Central memory CD8-positive, alpha-beta T cell (primary cell): ENCODE results near the gene CELF4.

ENCODE experiments used
- ATAC-seq: fragments of 150-1000 bp; cut with Tn5 transposase; replicated peaks from 2 replicates; pipeline ENCODE4 v1.10.0; 2022; ENCODE audit warnings: mild to moderate bottlenecking, moderate FRiP score, moderate number of reproducible peaks; ENCODE audit not compliant: poor library complexity, severe bottlenecking; ENCODE audit errors: extremely low read depth
- DNase-seq, 2 donors: peaks; one replicate each; pipeline ENCODE4 v3.0.0; 2021; ENCODE audit warnings: low spot score in 2 of 2
- H3K27ac Mint-ChIP-seq: one replicate; pipeline ENCODE4 v1.8.0; 2022; ENCODE audit warnings: low read depth, mild to moderate bottlenecking, moderate library complexity, mixed read lengths
- H3K27me3 Mint-ChIP-seq: one replicate; pipeline ENCODE4 v1.8.0; 2022; ENCODE audit warnings: mixed read lengths
- H3K36me3 Mint-ChIP-seq: one replicate; pipeline ENCODE4 v1.8.0; 2022; ENCODE audit warnings: mild to moderate bottlenecking, moderate library complexity, mixed read lengths; ENCODE audit not compliant: insufficient read depth
- H3K4me1 Mint-ChIP-seq: one replicate; pipeline ENCODE4 v1.8.0; 2022; ENCODE audit warnings: mixed read lengths
- H3K4me3 Mint-ChIP-seq: one replicate; pipeline ENCODE4 v1.8.0; 2022; ENCODE audit warnings: mild to moderate bottlenecking, moderate library complexity, mixed read lengths
- H3K9me3 Mint-ChIP-seq: one replicate; pipeline ENCODE4 v1.8.0; 2022; ENCODE audit warnings: mixed read lengths

CELF4 gene

GRCh38 chr18:37584952-37585695 lies 19.5 kb upstream of the CELF4 start:
- Mint-ChIP-seq H3K4me3 (no peak overlapping the region), H3K9me3 (peaks cover 15% of the 10 kb centered on the region), H3K4me1 (no peaks in the 10 kb centered on the region), H3K36me3 (peaks cover 1% of the 10 kb centered on the region), H3K27me3 (peaks cover 22% of the 10 kb centered on the region), H3K27ac (no peak overlapping the region)
- DNase-seq (no peak), ATAC-seq (no peak)

- Mint-ChIP-seq H3K4me3 (no peak overlapping the region), H3K27me3 (peaks cover 31% of the 10 kb centered on the region), H3K36me3 (peaks cover 1% of the 10 kb centered on the region), H3K9me3 (peaks cover 18% of the 10 kb centered on the region), H3K4me1 (no peaks in the 10 kb centered on the region), H3K27ac (no peak overlapping the region)
- DNase-seq: no peak
- ATAC-seq: no peak
These were observed 18.6 kb upstream of the CELF4 start for GRCh38 chr18:37584217-37584616.

- Mint-ChIP-seq H3K4me3 (no peak overlapping the region), H3K27me3 (peaks cover 31% of the 10 kb centered on the region), H3K4me1 (no peaks in the 10 kb centered on the region), H3K9me3 (peaks cover 18% of the 10 kb centered on the region), H3K27ac (no peak overlapping the region), H3K36me3 (peaks cover 1% of the 10 kb centered on the region)
- no peak for ATAC-seq
- no peak for DNase-seq
These were observed 16.7 kb upstream of the CELF4 start for GRCh38 chr18:37582261-37582660.

- no peaks in the 10 kb centered on the region for H3K4me1 Mint-ChIP-seq
- peaks cover 17% of the 10 kb centered on the region for H3K9me3 Mint-ChIP-seq
- DNase-seq (no peak), ATAC-seq (no peak)
- H3K4me3 Mint-ChIP-seq: no peak overlapping the region
- H3K27ac Mint-ChIP-seq: no peak overlapping the region
- no peaks in the 10 kb centered on the region for H3K36me3 Mint-ChIP-seq
- peaks cover 28% of the 10 kb centered on the region for H3K27me3 Mint-ChIP-seq
These were observed 13.4 kb upstream of the CELF4 start for GRCh38 chr18:37578886-37579513.

- no peak for ATAC-seq
- H3K27ac Mint-ChIP-seq: no peak overlapping the region
- H3K4me3 Mint-ChIP-seq: no peak overlapping the region
- DNase-seq: no peak
- peaks cover 13% of the 10 kb centered on the region for H3K9me3 Mint-ChIP-seq
- peaks cover 23% of the 10 kb centered on the region for H3K27me3 Mint-ChIP-seq
- no peaks in the 10 kb centered on the region for H3K36me3 Mint-ChIP-seq
- H3K4me1 Mint-ChIP-seq: no peaks in the 10 kb centered on the region
These were observed 12.6 kb upstream of the CELF4 start for GRCh38 chr18:37578182-37578678.

- Mint-ChIP-seq H3K9me3 (peaks cover 13% of the 10 kb centered on the region), H3K4me3 (no peak overlapping the region), H3K4me1 (no peaks in the 10 kb centered on the region), H3K27ac (no peak overlapping the region), H3K27me3 (peaks cover 23% of the 10 kb centered on the region), H3K36me3 (no peaks in the 10 kb centered on the region)
- no peak for ATAC-seq
- no peak for DNase-seq
These were observed 11.5 kb upstream of the CELF4 start for GRCh38 chr18:37577051-37577611.

GRCh38 chr18:37575646-37576045 lies 10.0 kb upstream of the CELF4 start:
- ATAC-seq (no peak), DNase-seq (no peak)
- H3K27ac Mint-ChIP-seq: no peak overlapping the region
- peaks cover 7% of the 10 kb centered on the region for H3K9me3 Mint-ChIP-seq
- no peaks in the 10 kb centered on the region for H3K36me3 Mint-ChIP-seq
- no peaks in the 10 kb centered on the region for H3K4me1 Mint-ChIP-seq
- H3K4me3 Mint-ChIP-seq: no peak overlapping the region
- H3K27me3 Mint-ChIP-seq: peaks cover 23% of the 10 kb centered on the region

- ATAC-seq (no peak), DNase-seq (no peak)
- H3K4me3 Mint-ChIP-seq: no peak overlapping the region
- no peaks in the 10 kb centered on the region for H3K36me3 Mint-ChIP-seq
- no peaks in the 10 kb centered on the region for H3K4me1 Mint-ChIP-seq
- no peak overlapping the region for H3K27ac Mint-ChIP-seq
- H3K27me3 Mint-ChIP-seq: peaks cover 24% of the 10 kb centered on the region
- no peaks in the 10 kb centered on the region for H3K9me3 Mint-ChIP-seq
These were observed 8.5 kb upstream of the CELF4 start for GRCh38 chr18:37574113-37574512.

- no peak for DNase-seq
- Mint-ChIP-seq H3K9me3 (no peaks in the 10 kb centered on the region), H3K27me3 (peaks cover 38% of the 10 kb centered on the region), H3K4me3 (no peak overlapping the region), H3K36me3 (no peaks in the 10 kb centered on the region), H3K27ac (no peak overlapping the region), H3K4me1 (no peaks in the 10 kb centered on the region)
- no peak for ATAC-seq
These were observed 7.1 kb upstream of the CELF4 start for GRCh38 chr18:37572736-37573135.

GRCh38 chr18:37571266-37571665 lies 5.7 kb upstream of the CELF4 start:
- no peak for DNase-seq
- H3K36me3 Mint-ChIP-seq: peaks cover 1% of the 10 kb centered on the region
- H3K27me3 Mint-ChIP-seq: peaks cover 45% of the 10 kb centered on the region
- H3K27ac Mint-ChIP-seq: no peak overlapping the region
- H3K4me3 Mint-ChIP-seq: no peak overlapping the region
- H3K4me1 Mint-ChIP-seq: no peaks in the 10 kb centered on the region
- ATAC-seq: no peak
- H3K9me3 Mint-ChIP-seq: no peaks in the 10 kb centered on the region

GRCh38 chr18:37570336-37570930 lies 4.8 kb upstream of the CELF4 start:
- H3K4me1 Mint-ChIP-seq: no peaks in the 10 kb centered on the region
- H3K9me3 Mint-ChIP-seq: no peaks in the 10 kb centered on the region
- ATAC-seq (no peak), DNase-seq (no peak)
- H3K27ac Mint-ChIP-seq: no peak overlapping the region
- peaks cover 53% of the 10 kb centered on the region for H3K27me3 Mint-ChIP-seq
- no peak overlapping the region for H3K4me3 Mint-ChIP-seq
- peaks cover 1% of the 10 kb centered on the region for H3K36me3 Mint-ChIP-seq

GRCh38 chr18:37568671-37569070 lies 3.1 kb upstream of the CELF4 start:
- ATAC-seq: no peak
- H3K4me3 Mint-ChIP-seq: no peak overlapping the region

GRCh38 chr18:37567994-37568359 lies 2.4 kb upstream of the CELF4 start:
- no peak overlapping the region for H3K27ac Mint-ChIP-seq
- peaks cover 73% of the 10 kb centered on the region for H3K27me3 Mint-ChIP-seq
- DNase-seq: no peak
- no peak for ATAC-seq
- H3K4me3 Mint-ChIP-seq: peak overlapping the region; percentile 26
- peaks cover 1% of the 10 kb centered on the region for H3K36me3 Mint-ChIP-seq
- no peaks in the 10 kb centered on the region for H3K9me3 Mint-ChIP-seq
- H3K4me1 Mint-ChIP-seq: no peaks in the 10 kb centered on the region

More at GRCh38 chr18:37568671-37569070, 3.1 kb upstream of the CELF4 start:
- H3K36me3 Mint-ChIP-seq: peaks cover 1% of the 10 kb centered on the region
- no peaks in the 10 kb centered on the region for H3K4me1 Mint-ChIP-seq
- no peak overlapping the region for H3K27ac Mint-ChIP-seq
- H3K27me3 Mint-ChIP-seq: peaks cover 71% of the 10 kb centered on the region
- no peaks in the 10 kb centered on the region for H3K9me3 Mint-ChIP-seq
- DNase-seq: no peak
